Parathyroid adenoma (tissue), 2 donors: ENCODE data around the gene CCNG2.

Experiments used
- H2AFZ ChIP-seq: fragments of 300-600 bp; sonication (generic); one replicate; pipeline ENCODE4 v1.7.0; 2017; ENCODE audit warnings: antibody characterized with exemption, mild to moderate bottlenecking
- H3K27ac ChIP-seq: fragments of 300-600 bp; sonication (generic); one replicate; pipeline ENCODE4 v1.7.0; 2017
- H3K27me3 ChIP-seq: fragments of 300-600 bp; sonication (generic); one replicate; pipeline ENCODE4 v1.7.0; 2017; ENCODE audit warnings: low read length; ENCODE audit not compliant: control insufficient read depth, insufficient read depth
- H3K36me3 ChIP-seq: fragments of 300-600 bp; sonication (generic); one replicate; pipeline ENCODE4 v1.7.0; 2017; ENCODE audit warnings: low read length; ENCODE audit not compliant: control insufficient read depth, insufficient read depth
- H3K4me1 ChIP-seq: fragments of 300-600 bp; sonication (generic); one replicate; pipeline ENCODE4 v1.7.0; 2017; ENCODE audit warnings: control low read depth
- H3K4me2 ChIP-seq: fragments of 300-600 bp; sonication (generic); one replicate; pipeline ENCODE4 v1.7.0; 2017; ENCODE audit warnings: low read length
- H3K4me3 ChIP-seq: fragments of 300-600 bp; sonication (generic); one replicate; pipeline ENCODE4 v1.7.0; 2017; ENCODE audit warnings: low read depth, low read length
- H3K79me2 ChIP-seq: fragments of 300-600 bp; sonication (generic); one replicate; pipeline ENCODE4 v1.7.0; 2017; ENCODE audit warnings: control low read depth
- H3K9ac ChIP-seq: fragments of 300-600 bp; sonication (generic); one replicate; pipeline ENCODE4 v1.7.0; 2017; ENCODE audit warnings: mild to moderate bottlenecking
- H3K9me3 ChIP-seq: fragments of 300-600 bp; sonication (generic); one replicate; pipeline ENCODE4 v1.7.0; 2017; ENCODE audit warnings: low read length; ENCODE audit not compliant: control insufficient read depth
- TF ChIP-seq, protein P1 (sequence below): fragments of 300-600 bp; sonication (generic); IDR thresholded peaks from one replicate; pipeline ENCODE4 v1.7.0; 2017; ENCODE audit warnings: antibody characterized with exemption, mild to moderate bottlenecking
- donor health status: primary hyperparathyroidism.

CCNG2 gene

DNA sequence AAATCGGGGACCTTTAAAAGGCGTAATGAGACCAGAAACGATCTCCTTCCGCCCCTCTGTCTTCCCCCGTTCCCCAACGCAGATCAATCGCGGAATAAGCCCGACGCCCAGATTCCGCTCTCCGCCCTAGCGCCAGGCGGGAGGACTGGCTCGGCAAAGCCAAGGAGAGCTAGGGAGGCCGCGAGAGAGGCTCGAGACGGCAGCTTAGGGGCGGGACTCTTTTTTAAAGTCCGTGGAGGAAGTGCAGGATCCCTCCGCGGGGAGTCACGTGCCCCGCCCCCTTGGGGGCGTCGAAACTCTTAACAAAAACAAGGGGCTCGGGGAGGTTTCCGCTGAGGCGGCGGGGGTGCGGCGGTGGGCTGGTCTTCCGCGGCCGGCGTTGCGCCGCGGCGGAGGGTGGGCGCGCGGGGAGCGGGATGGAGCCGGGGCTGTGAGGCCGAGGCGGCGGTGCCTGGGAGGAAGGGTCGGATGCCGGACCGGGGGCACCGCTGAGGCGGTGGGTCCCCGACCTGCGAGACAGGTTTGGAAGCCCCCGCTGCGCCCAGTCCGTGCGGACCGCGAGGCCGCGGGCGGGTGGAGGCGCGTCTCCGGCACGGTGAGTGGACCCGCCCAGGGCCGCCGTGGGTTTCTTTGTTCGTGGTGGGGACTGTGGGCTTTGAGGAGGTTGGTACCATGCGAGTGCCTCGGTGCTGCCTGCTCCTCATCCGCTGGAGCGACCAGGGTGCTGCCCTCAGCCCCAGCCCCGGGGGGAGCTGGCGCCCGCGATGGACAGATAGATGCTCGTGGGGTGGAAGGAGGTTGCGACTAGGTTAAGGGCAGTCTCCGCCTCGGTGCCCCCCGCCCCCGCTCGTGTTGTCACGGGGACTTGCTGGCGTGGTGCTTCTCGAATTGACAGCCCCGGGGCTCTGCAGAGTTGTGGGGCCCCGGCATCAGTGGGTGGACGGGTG, at the start of gene CCNG2:
TSS of gene CCNG2 (plus strand) at position 296 of the 947 bp plus-strand sequence. CDS start 1,326 bp downstream, outside the sequence.
- Histone ChIP-seq H3K4me1 (peaks cover 16% of the 10 kb centered on the region), H3K79me2 (no peaks in the 10 kb centered on the region), H3K27me3 (no peaks in the 10 kb centered on the region), H3K9me3 (no peaks in the 10 kb centered on the region), H3K4me3 (peak within 1 kb of the TSS; percentile 84), H3K4me2 (peak within 1 kb of the TSS; percentile 87), H3K36me3 (no peaks in the 10 kb centered on the region), H3K27ac (peak within 1 kb of the TSS; percentile 95), H2AFZ (peak within 1 kb of the TSS; percentile 94), H3K9ac (peak within 1 kb of the TSS; percentile 91)
- TF ChIP-seq, protein P1, sequence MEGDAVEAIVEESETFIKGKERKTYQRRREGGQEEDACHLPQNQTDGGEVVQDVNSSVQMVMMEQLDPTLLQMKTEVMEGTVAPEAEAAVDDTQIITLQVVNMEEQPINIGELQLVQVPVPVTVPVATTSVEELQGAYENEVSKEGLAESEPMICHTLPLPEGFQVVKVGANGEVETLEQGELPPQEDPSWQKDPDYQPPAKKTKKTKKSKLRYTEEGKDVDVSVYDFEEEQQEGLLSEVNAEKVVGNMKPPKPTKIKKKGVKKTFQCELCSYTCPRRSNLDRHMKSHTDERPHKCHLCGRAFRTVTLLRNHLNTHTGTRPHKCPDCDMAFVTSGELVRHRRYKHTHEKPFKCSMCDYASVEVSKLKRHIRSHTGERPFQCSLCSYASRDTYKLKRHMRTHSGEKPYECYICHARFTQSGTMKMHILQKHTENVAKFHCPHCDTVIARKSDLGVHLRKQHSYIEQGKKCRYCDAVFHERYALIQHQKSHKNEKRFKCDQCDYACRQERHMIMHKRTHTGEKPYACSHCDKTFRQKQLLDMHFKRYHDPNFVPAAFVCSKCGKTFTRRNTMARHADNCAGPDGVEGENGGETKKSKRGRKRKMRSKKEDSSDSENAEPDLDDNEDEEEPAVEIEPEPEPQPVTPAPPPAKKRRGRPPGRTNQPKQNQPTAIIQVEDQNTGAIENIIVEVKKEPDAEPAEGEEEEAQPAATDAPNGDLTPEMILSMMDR = no peak

GRCh38 chr4:77110730-77111129, 46.3 kb upstream of the CCNG2 start:
- H3K9me3 ChIP-seq = no peaks in the 10 kb centered on the region
- no peaks in the 10 kb centered on the region for H3K79me2 ChIP-seq
- TF ChIP-seq, protein P1 = no peak
- H3K4me2 ChIP-seq = no peak overlapping the region
- no peaks in the 10 kb centered on the region for H3K36me3 ChIP-seq
- H3K9ac ChIP-seq = no peak overlapping the region
- H2AFZ ChIP-seq = no peak overlapping the region
- no peak overlapping the region for H3K4me3 ChIP-seq
- H3K27ac ChIP-seq = no peak overlapping the region
- no peaks in the 10 kb centered on the region for H3K27me3 ChIP-seq
- H3K4me1 ChIP-seq = no peaks in the 10 kb centered on the region

DNA sequence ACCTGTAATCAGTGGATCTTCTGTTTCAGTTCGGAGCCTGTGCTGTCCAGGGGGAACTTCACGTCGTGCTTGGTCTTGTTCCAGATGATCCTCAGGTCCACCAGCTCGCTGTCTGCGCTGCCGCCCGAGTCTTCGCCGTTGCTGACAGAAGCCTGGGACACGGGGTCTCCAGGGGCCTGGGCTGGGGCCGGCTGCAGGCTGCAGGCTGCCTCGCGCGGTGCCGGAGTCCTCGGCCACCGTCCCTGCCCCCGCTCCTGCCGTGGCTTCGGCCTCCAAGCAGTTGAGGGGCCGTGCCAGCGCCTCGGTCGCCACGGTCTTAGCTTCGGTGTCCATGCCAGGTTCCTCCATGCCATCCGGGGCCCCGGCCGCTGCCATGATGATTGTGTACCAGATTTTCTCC, 43.9 kb upstream of the CCNG2 start:
- H3K4me2 ChIP-seq = no peak overlapping the region
- H3K79me2 ChIP-seq = no peaks in the 10 kb centered on the region
- no peaks in the 10 kb centered on the region for H3K27me3 ChIP-seq
- no peak overlapping the region for H3K4me3 ChIP-seq
- H3K9ac ChIP-seq = no peak overlapping the region
- TF ChIP-seq, protein P1 = no peak
- no peaks in the 10 kb centered on the region for H3K9me3 ChIP-seq
- no peaks in the 10 kb centered on the region for H3K36me3 ChIP-seq
- H3K27ac ChIP-seq = no peak overlapping the region
- H3K4me1 ChIP-seq = no peaks in the 10 kb centered on the region
- H2AFZ ChIP-seq = no peak overlapping the region

DNA sequence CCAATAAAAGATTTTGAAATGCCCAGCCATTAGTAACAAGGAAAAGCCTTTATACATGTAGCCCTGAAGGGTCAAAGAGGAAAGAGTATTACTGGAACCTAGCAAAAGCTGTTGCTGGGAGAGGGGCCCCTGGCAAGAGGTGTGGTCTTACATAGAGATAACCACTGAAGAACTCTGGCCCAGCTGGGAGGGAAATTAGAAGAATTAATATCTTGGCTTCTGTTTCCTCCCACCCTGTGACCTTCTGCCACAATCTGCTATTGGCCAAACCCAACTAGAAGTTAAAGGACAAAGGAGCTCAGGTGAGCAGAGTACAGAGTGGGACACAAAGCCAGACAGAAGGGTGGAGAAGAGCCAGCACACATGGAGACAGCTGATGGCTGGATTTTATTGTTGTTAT, 39.3 kb upstream of the CCNG2 start:
- H3K36me3 ChIP-seq = no peaks in the 10 kb centered on the region
- H3K4me1 ChIP-seq = no peaks in the 10 kb centered on the region
- no peak overlapping the region for H3K9ac ChIP-seq
- no peaks in the 10 kb centered on the region for H3K9me3 ChIP-seq
- H3K27me3 ChIP-seq = no peaks in the 10 kb centered on the region
- TF ChIP-seq, protein P1 = no peak
- H3K79me2 ChIP-seq = no peaks in the 10 kb centered on the region
- no peak overlapping the region for H3K27ac ChIP-seq
- H2AFZ ChIP-seq = no peak overlapping the region
- no peak overlapping the region for H3K4me2 ChIP-seq
- no peak overlapping the region for H3K4me3 ChIP-seq
